Esophagus muscularis mucosa (tissue), 4 donors: ENCODE data around the gene SLC29A1. TPM values are rescaled to one million over a fixed set of nuclear protein-coding genes. Genes with fewer than 3 reads are reported as not detected.

Experiments used
- DNase-seq: peaks from one replicate; pipeline ENCODE4 v3.0.0-alpha.2; 2017; ENCODE audit errors: extremely low spot score
- H3K27ac ChIP-seq, 4 donors: fragments of 200-600 bp; sonication (generic); replicated peaks in 1 of 4; 1 replicate in 3 of 4; 2 replicates in 1 of 4; pipeline ENCODE4 v1.5.1; 2016 to 2019; ENCODE audit warnings: mild to moderate bottlenecking in 1 of 4
- H3K27me3 ChIP-seq, 4 donors: fragments of 200-600 bp; sonication (generic); one replicate each; pipeline versions ENCODE4 v1.5.1 to v1.6.0; 2016 to 2019
- H3K36me3 ChIP-seq, 4 donors: fragments of 200-600 bp; sonication (generic); one replicate each; pipeline ENCODE4 v1.5.1; 2016 to 2019
- H3K4me1 ChIP-seq, 4 donors: fragments of 200-600 bp; sonication (generic); one replicate each; pipeline ENCODE4 v1.5.1; 2016 to 2019
- H3K4me3 ChIP-seq, 4 donors: fragments of 200-600 bp; sonication (generic); 1 replicate in 2 of 4; 2 replicates in 2 of 4; pipeline ENCODE4 v1.5.1; 2016 to 2019; ENCODE audit warnings: mild to moderate bottlenecking in 4 of 4, moderate library complexity in 1 of 4
- H3K9me3 ChIP-seq, 4 donors: fragments of 200-600 bp; sonication (generic); 1 replicate in 3 of 4; 2 replicates in 1 of 4; pipeline ENCODE4 v1.5.1; 2016 to 2019
- EP300 ChIP-seq: sonication (generic); formaldehyde crosslinking; IDR thresholded peaks from one replicate; pipeline ENCODE4 v1.6.1; 2017; ENCODE audit warnings: antibody characterized with exemption
- POLR2A ChIP-seq: fragments of 450-650 bp; IDR thresholded peaks from one replicate; pipeline ENCODE4 v1.6.1; 2017; ENCODE audit warnings: antibody characterized with exemption, moderate library complexity, mild to moderate bottlenecking, low read depth
- POLR2AphosphoS5 ChIP-seq, 2 donors: sonication (generic); formaldehyde crosslinking; IDR thresholded peaks; one replicate each; pipeline ENCODE4 v1.6.1; 2017; ENCODE audit warnings: antibody characterized with exemption in 2 of 2
- WGBS: methylation state at CpG from one replicate; pipeline ENCODE4 v1.1.5; 2018; 5-methylcytosine and 5-hydroxymethylcytosine counted together
- intact Hi-C: fragments of 100-400 bp; cut with DNase I; formaldehyde crosslinking; loops from one replicate; pipeline ENCODE4 v1.15.1; 2023
- total RNA-seq, 4 donors: library from RNA; depleted of rRNA; stranded (reverse); fragments of >200 nt; gene quantifications; one replicate each; pipeline versions ENCODE4 v1.1.0 to v1.2.1, GENCODE V29; 2016
- TF ChIP-seq, protein P1 (sequence below), 3 experiments: fragments of 200-600 bp in 2 of 3; fragments of 450-650 bp in 1 of 3; sonication (generic) in 2 of 3; IDR thresholded peaks; one replicate each; pipeline ENCODE4 v1.5.1; 2017 to 2019; ENCODE audit warnings: antibody characterized with exemption in 3 of 3, mild to moderate bottlenecking in 2 of 3, moderate library complexity in 1 of 3

The SLC29A1 gene
- total RNA-seq, 4 donors from 2014 or later = 68.9 to 159 (median 138) TPM

DNA sequence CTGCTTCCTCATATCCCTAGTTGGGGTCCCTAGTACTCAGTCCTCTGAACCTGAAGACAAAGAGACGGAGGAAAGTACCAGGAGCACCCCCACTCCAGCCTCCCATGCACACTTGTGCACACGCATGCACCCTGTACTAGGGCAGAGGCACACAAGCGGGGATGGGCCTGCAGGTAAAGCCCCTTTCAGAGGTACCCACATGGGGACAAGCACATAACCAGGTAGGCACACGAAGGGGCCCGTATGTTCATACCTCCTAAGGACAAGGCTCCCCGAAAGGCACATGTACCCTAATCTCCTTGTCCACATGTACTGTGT lies 48.0 kb downstream of the SLC29A1 start:
- no peak overlapping the region for H3K4me3 ChIP-seq
- H3K27me3 ChIP-seq = peaks cover 4 to 85% (median 45%) of the 10 kb centered on the region in 4 donors
- TF ChIP-seq POLR2A (no peak), EP300 (no peak), POLR2AphosphoS5 (IDR thresholded peaks at IDR 0.05) (no peak)
- TF ChIP-seq, protein P1, sequence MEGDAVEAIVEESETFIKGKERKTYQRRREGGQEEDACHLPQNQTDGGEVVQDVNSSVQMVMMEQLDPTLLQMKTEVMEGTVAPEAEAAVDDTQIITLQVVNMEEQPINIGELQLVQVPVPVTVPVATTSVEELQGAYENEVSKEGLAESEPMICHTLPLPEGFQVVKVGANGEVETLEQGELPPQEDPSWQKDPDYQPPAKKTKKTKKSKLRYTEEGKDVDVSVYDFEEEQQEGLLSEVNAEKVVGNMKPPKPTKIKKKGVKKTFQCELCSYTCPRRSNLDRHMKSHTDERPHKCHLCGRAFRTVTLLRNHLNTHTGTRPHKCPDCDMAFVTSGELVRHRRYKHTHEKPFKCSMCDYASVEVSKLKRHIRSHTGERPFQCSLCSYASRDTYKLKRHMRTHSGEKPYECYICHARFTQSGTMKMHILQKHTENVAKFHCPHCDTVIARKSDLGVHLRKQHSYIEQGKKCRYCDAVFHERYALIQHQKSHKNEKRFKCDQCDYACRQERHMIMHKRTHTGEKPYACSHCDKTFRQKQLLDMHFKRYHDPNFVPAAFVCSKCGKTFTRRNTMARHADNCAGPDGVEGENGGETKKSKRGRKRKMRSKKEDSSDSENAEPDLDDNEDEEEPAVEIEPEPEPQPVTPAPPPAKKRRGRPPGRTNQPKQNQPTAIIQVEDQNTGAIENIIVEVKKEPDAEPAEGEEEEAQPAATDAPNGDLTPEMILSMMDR (IDR thresholded peaks at IDR 0.05) = no peak
- DNase-seq = no peak
- H3K27ac ChIP-seq = no peak overlapping the region
- intact Hi-C loops = no loop called here
- peaks cover 9 to 26% (median 24%) of the 10 kb centered on the region in 4 donors for H3K4me1 ChIP-seq
- H3K9me3 ChIP-seq = no peaks in the 10 kb centered on the region
- WGBS = 87% methylated on average over 6 of the region's 6 CpGs
- no peaks in the 10 kb centered on the region for H3K36me3 ChIP-seq

DNA sequence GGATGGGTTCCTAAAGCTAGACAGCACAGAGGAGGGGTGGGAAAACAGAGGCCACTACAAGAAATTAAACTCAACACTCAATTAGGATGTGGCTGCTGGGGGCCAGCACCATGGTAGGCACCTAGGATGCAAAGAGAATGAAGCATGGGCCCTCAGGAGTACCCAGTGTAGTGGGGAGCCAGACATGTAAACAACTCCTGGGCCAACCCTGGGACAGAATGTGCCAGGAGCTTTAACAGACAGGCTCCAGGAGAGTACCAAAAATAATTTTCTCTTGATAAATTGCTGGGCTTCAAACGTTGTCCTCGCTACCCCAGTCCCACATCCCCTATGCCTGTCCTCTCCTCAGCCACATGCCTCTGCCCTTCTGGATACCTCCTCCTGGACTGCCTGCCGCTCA lies 48.5 kb downstream of the SLC29A1 start:
- DNase-seq = no peak
- Histone ChIP-seq H3K36me3 (no peaks in the 10 kb centered on the region), H3K27ac (no peak overlapping the region), H3K27me3 (peaks cover 4 to 91% (median 46%) of the 10 kb centered on the region in 4 donors), H3K9me3 (no peaks in the 10 kb centered on the region), H3K4me3 (no peak overlapping the region), H3K4me1 (peaks cover 9 to 31% (median 26%) of the 10 kb centered on the region in 4 donors)
- no peak for TF ChIP-seq POLR2A
- no peak for TF ChIP-seq POLR2AphosphoS5 (IDR thresholded peaks at IDR 0.05)
- TF ChIP-seq, protein P1 (IDR thresholded peaks at IDR 0.05) = no peak
- TF ChIP-seq EP300 = no peak
- intact Hi-C loops = no loop called here
- WGBS = 66% methylated on average over 3 of the region's 3 CpGs

DNA sequence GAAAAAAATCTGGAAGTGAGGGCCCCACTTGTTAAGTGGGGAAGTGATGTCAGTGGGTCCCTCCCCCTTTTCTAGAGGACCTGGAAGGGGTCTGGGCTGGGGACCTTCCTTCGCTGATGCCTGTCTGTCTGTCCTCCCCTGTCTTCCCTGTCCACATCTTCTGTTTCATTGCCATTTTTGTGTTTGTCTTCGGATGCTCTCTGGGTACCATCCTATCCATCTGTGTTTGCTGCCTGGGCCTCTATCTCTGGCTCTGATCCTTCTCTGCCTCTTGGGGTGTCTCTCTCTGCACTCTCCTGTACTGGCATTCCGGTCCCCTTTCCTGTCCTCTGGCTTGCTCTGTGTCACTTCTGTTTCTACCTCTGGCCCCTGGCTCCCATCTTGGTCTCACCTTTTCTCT lies 49.1 kb downstream of the SLC29A1 start:
- intact Hi-C loops = no loop called here
- peaks cover 4 to 97% (median 46%) of the 10 kb centered on the region in 4 donors for H3K27me3 ChIP-seq

DNA sequence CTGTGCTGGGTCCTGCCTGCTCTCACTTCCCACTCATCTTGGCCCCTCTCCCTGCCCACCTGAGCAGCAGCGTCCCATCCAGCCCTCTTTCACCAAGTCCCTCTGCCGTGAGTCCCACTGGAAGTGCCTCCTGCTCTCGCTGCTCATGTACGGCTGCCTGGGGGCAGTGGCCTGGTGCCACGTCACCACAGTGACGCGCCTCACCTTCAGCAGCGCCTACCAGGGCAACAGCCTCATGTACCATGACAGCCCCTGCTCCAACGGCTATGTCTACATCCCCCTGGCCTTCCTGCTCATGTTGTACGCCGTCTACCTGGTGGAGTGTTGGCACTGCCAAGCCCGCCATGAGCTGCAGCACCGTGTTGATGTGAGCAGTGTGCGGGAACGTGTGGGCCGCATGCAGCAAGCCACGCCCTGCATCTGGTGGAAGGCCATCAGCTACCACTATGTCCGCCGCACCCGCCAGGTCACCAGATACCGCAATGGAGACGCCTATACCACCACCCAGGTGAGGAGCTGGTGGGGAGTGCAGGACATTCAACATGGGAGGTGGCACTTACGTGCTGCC lies 49.7 kb downstream of the SLC29A1 start:
- peaks cover 9 to 32% (median 26%) of the 10 kb centered on the region in 4 donors for H3K4me1 ChIP-seq
- peaks cover 4 to 99% (median 46%) of the 10 kb centered on the region in 4 donors for H3K27me3 ChIP-seq

More for the DNA sequence above, 49.1 kb downstream of the SLC29A1 start:
- no peaks in the 10 kb centered on the region for H3K9me3 ChIP-seq
- H3K4me3 ChIP-seq = no peak overlapping the region
- 86% methylated on average over 3 of the region's 3 CpGs for WGBS
- peaks cover 9 to 32% (median 26%) of the 10 kb centered on the region in 4 donors for H3K4me1 ChIP-seq
- no peaks in the 10 kb centered on the region for H3K36me3 ChIP-seq
- no peak for TF ChIP-seq POLR2AphosphoS5 (IDR thresholded peaks at IDR 0.05)
- TF ChIP-seq POLR2A = no peak
- TF ChIP-seq, protein P1 (IDR thresholded peaks at IDR 0.05) = no peak
- TF ChIP-seq EP300 = no peak
- no peak for DNase-seq
- H3K27ac ChIP-seq = no peak overlapping the region

More for the DNA sequence above, 49.7 kb downstream of the SLC29A1 start:
- TF ChIP-seq POLR2A (no peak), POLR2AphosphoS5 (IDR thresholded peaks at IDR 0.05) (no peak), EP300 (no peak)
- TF ChIP-seq, protein P1 (IDR thresholded peaks at IDR 0.05) = no peak
- 93% methylated on average over 22 of the region's 23 CpGs for WGBS
- Histone ChIP-seq H3K9me3 (no peaks in the 10 kb centered on the region), H3K36me3 (no peaks in the 10 kb centered on the region), H3K4me3 (no peak overlapping the region), H3K27ac (no peak overlapping the region)
- DNase-seq = no peak
- intact Hi-C loops = no loop called here
